GF-D8 (cell line): ENCODE results near the gene SERPIND1.

Experiments used
- DNase-seq: peaks from one replicate; lab custom pipeline; 2025; lab: John Stamatoyannopoulos, UW

Gene SERPIND1

DNA sequence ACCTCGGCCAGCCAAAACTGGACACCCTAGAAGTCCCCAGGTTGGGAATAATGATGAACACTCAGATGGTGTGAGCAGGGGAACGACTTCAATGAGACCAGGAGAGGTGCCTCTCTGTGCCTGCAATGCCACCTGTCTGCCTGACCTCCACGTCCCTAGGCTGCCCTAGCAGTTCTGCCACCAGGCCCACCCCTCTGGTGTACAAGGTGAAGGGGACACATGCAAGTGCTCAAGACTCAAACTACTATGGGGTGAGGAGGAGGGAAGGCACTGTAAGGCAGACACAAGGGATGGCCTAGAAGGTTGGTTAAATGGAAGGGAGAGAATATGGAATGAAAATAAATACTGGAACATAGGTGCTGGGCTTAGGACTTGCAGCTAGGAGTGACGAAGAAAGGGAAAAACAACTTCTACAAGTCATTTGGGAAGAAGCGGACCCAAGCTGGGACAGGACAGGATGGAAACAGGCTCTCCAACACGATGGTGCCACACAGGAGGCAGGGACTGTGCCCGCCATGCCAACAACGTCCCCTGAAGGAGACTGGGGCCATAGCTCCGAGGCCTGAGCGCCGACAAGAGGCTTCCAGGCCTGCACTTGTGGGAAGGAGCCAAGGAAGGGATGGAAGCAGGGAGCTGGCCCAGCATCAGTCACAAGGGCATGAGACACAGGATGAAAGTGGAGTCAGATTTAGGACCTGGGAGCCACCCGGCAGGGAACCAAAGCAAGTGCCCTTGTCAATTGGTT, 18.5 kb downstream of the SERPIND1 start:
- DNase-seq = no peak

DNA sequence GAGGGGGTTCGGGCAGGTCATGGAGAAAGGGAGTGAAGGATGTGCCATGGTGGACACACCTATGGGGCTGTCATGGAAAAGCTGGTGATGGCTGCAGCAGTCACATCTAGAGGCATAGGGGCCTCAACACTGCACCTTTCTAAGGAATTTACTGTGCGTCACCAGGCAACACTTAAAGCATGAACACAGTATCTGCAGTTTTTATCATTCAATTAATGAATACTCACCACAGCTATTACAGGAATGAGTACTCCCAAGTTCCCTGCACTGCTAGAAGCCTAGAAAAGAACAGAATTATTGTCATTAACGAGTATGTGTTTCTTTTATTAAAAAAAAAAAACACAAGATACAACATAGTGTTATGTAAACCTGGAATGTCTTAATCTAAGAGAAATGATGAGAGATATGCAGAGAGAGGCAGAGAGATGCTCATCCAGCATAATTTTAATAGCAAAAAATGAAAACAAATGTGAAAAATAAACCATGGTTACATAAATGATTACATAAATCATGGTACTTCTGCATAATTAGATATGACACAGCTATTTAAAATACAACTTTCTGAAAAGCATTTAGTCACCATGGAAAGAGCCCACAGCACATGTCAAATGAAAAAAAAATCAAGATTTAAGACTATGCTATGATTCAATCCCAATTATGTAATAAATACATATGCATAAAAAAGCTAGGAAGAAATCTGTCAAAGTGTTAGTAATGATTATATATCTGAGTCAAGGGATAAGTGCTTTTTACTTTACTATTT, 19.2 kb downstream of the SERPIND1 start:
- no peak for DNase-seq

DNA sequence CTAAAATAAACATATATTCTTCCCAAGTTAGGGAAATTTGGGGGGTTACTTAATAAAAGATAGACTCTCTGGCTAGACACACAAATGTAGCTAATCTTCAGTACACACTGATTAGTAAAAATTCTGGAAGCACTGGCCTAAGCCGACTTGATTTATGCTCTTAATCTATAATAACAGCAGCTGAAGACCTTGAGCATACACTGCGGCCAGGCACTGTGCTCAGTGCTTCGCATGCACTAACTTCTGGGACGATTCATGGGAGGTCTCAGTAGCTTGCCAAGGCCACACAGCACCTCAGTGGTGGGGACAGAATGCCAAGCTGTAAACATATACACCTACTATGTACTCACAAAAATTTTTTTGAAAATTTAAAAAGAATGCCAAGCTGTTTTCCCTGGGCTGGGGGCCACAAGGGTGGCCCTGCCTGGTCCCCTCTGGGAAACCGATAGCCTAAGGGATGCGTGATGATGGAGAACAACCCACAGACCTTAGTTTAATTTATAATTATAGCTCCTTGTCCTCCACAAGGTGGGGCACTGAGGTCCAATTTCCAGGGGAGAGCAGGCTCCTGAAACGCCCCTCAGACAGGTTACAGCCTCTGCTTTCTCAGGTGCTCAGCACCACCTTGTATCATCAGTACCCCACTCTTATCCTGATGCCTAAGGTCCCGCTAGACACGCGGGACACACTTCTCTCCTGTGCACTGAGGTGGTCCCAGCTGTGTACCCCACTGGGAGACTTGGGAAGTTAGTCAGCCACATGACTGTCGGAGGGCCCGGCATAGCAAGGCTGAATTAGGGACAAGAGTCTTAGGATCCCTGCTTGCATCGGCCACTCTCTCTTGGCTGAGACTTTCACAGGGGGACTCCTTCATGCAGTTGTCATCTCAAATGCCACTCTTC, 20.1 kb downstream of the SERPIND1 start:
- no peak for DNase-seq

DNA sequence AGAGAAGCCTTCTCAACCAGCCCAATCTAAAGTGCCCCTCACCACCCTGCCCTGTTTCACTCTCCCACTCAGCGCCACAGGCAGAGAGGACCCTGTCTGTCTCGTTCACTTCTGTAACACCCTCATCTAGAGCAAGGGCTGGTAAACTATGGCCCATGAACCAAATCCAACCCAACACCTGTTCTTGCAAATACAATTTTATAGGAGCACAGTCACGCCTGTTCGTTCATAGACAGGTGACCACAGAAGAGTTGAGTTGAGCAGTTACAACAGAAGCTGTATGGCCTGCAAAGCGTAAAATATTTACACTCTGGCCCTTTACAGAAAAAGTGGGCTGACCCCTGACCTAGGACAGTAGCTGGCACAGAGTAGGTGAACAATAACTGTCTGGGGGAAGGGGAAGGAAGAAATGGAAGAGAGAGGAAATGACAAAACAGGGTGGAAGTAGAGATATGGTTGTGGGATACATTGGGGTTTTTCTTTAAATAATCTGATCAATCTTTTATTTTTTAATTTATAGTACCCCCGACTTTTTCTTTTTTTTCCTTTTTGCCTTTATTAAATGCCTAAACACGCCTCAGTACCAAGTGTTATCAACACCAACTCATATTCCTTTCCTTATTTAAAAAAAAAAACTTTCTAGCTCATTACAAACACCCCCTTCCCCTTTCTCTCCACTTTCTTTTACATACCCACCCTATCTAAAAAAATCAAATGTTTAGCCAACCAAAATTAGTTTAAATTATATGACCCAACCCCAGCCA, 20.9 kb downstream of the SERPIND1 start:
- no peak for DNase-seq

DNA sequence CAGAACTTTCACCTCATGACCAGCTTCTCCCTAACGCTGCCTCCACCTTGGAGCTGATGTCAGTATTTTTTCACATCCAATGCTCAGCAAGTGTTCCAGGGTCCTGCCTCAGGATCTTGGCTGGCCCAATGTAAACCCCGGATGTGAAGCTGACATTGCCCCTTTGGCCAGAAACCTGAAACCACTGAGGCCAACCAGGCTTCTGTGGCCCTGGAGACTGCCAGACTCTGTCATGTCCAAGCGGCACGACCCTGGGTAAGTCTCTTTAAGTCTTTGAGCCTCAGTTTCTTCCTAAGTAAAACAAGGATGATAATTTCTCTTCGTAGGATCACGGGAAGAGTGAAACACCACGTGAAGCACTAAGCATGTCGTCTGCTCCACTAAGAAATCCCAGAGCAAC, 22.8 kb downstream of the SERPIND1 start:
- no peak for DNase-seq

DNA sequence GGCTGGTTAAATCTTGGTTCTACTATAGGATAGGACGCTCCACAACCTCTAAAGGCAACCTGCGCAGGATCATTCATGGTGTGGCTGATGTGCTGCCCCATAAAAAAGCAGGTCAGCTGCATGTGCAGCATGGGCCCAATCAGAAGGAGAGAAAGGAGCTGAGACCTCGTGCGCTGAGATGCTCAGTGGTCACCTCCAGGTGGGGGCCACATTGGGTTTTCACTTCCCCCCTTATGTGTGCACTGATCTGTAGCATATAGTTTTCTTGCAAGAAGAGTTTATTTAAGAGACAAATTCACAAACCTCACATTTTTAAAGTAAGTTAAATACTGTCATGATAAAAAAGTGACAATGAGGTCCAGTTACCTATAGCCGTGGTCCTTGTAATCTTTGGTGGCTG, 24.3 kb downstream of the SERPIND1 start:
- DNase-seq = no peak

DNA sequence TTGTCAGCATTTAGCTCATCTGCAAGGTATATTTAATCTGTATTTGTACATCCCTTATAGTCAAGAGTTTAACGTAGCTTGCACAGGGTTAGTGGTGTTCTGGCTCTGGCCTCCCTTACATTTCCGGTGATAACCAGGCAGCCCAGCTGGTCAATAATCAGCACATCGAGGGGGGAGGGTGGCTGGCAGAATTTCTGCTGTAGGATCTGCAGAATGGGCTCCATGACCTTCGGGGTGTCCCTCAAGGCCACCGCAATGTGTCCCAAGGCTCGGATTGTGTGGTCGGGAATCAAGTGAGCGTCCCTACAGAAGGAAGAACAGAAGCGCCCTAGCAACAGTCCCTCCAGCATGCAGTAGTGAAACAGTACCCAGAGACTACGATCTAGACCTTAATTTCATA, 25.1 kb downstream of the SERPIND1 start:
- DNase-seq = no peak

DNA sequence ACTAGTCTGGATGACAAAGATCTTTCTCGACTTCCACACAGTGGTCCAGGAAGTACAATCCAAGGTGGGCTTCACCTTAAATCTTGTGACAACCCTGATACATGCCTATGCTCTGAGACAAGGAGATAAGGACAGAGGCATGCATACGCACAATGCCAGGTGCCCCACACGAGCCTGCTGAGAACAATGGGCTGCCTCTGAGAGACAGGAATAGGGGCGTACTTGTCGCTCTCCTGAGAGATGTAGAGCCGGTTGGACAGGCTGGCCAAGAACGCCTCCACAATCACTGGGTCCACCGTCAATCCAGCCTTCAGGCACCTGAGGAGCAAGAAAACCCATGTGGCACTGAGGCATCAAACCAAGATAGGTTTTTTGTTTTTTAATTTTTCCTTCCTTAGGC, 25.5 kb downstream of the SERPIND1 start:
- DNase-seq = no peak

DNA sequence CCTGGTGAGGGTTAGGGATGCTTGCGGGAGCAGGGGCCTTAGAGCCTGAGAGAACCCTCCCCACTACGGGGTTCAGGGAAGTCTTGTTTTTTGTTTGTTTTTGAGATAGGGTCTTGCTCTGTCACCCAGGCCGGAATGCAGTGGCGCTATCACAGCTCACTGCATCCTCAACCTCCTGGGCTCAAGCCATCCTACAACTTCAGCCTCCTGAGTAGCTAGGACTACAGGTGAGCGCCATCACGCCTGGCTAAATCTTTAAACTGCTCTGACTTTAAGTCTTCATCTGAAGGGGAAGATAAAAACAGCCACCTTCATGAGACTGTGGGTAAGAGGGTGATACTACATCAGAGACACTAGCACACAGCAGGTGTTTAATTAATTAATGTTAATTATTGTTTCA, 28.5 kb downstream of the SERPIND1 start:
- DNase-seq = no peak

DNA sequence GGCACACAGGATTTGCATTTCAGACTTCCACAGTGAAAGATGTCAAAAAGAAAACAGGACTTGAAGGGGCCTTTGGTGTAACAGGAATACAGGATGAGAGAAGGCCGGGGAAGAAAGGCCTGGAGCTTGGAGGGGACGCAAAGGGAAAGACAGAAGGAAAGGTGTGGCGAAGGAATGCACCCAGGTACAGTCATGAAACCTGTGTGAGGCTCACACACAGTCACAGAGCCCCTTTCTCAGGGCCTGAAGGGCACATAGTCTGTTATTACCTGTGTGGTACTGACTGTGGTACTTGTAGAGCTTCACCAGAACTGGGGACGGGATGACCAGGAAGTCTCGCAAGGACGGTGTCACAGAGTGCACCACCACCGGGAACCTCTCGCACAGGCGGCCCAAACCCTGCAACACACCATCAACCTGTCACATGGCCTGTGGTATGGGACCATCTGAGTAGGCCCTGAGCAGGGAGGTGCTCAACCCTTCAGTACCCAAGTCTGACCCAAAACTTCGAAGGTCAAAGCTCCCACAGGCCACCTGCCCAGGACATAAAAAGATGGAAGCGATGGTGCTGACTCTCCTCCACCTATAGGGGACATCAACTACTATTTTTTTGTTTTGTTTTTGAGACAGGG, 29.1 kb downstream of the SERPIND1 start:
- no peak for DNase-seq

DNA sequence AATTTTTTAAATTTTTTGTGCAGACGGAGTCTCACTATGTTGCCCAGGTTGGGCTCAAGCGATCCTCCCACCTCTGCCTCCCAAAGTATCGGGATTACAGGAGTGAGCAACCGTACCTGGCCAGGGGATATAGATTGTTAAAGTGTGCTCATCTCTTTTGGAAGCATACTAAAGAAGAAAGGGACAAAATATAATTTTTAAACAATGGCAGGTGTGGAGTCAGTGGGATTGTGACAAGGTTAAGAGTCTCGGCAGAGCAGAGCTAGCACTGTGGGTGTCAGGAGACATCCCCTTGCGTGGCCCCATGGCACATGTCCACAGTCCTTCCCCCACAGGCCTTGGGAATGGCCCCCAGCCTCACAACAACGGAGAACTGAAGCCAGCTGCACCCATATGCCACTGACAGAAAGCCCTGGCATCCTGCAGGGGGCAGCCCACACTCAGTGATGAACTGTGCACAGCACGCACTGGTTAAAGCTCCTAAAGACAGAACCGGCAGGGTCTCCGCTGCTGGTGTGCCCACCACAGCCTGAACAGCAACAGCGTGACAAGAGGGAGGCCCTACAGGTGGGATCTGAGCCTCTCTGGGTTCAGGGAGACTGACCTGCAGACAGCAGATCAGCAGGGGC, 29.9 kb downstream of the SERPIND1 start:
- DNase-seq = no peak

DNA sequence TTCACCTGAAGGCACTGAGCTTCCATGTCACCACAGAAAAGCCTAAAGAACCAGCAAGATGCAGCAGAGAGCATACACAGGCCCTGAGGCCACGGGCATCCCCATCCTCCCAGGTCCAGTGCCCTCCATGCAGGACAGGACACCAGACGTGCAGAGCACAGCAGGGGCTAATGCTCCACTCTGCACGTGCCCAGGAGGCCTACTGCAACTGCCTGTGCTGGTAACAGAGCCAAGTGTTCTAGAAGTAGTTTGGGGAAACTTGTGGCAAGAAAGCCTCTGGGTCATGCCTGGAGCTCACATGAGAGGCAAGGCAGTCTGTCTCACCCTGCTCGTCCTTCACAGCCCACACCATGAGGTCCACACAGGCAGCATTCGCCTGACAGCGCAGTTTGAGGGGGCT, 30.7 kb downstream of the SERPIND1 start:
- no peak for DNase-seq

DNA sequence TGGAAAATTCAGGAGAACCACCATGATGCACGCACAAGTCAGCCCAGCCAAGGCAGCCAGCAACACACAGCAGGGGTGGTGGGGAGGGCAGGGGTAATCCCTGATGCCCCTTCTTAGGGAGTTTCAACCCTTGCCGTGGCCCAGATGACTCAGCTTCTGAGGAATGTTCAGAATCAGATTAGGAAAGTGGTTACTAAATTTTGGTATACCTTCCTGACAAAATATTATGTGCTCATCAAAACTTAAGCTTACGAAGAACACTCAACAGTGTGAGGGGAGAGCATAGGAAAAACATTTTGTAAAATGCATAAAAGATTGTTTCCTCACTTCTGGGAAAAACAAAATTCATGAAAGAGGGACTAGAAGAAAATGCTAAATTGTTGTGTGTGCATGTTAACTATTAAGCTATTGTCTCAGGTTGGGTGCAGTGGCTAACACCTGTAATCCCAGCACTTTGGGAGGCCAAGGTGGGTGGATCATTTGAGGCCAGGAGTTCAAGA, 32.1 kb downstream of the SERPIND1 start:
- no peak for DNase-seq

DNA sequence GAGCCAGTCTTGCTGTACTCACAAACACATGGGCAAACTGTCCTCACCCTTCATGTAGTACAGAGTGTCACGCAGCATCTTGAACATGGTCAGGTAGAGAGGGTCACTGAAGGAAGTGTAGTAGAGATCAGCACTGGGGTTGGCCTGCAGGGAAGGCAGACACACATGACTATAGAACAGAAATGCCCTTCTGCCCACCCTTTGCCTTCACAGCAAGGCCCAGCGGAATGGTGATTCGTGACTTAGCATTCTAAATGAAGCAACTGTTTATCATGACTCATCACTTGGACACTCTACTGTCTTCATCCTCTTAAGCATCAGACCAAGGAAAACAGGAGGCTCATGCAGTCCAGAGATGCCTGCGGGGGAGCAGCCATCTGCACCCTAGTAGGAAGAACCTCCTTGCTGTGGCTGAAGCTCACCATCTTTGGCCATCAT, 33.4 kb downstream of the SERPIND1 start:
- DNase-seq = no peak

DNA sequence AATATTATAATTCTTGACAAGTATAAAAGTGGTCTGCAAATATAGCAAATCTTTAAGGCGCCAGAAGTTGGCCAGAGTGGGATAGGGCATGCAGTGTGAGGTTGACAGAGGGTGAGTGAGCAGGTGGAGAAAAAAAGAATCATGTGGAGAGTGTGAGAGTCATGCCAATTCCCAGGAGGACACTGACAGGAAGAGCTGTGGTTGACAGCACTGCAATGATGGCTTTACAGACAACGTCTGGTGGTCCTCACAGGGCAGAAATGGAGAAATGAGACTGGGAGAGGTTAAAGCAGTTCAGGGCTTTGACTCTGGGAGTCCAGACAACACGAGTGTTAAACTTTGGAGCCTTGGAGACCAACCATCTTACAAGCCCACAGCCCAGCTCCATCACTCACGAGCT, 34.9 kb downstream of the SERPIND1 start:
- DNase-seq = no peak

DNA sequence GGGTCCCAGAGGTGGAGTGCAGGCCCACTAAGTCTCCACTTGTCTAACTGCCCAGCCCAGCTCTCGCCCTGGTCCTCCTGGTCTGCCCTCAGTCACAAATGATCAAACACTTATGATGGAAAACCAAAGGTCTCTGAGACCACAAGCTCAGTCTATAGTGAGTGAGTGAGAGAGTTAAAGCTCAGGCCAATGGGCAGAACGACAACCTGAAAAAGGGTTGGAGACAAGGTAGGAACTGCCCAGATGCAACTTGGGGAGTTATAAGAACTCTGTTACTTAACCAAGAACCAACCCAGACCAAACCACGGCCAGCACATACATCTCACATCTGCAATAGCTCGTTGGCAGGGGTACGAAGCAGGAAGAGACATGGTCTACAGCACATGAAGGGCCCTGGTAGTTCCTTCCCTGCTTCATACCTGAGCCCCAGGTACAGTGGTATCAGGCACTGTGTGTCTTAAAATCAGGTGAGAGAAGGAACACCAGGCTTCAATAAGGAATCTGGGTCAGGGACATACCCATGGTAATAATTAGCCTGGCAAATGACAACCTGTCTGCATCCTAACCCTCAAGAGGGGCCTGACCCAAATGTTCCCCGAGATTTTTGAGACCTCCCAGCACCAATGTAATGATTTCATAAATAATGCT, 35.7 kb downstream of the SERPIND1 start:
- no peak for DNase-seq

DNA sequence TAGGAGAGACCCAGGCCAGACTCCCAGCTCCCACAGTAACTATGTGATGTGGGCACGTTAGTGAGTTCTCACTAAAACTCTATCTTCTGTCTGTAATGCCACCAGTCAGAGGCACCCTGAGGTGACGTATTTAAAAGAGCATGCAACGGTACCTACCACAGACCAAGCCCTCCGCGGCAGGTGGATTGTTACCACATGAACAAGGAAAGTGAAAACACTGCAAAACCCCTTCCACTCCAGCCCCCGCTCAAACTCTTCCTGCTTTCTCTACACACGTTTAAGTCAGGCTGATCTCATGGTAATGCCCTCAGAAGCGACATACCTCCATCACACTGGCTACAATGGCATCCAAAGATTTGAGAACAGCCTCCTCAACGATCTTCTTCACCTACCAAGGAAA, 36.7 kb downstream of the SERPIND1 start:
- no peak for DNase-seq

DNA sequence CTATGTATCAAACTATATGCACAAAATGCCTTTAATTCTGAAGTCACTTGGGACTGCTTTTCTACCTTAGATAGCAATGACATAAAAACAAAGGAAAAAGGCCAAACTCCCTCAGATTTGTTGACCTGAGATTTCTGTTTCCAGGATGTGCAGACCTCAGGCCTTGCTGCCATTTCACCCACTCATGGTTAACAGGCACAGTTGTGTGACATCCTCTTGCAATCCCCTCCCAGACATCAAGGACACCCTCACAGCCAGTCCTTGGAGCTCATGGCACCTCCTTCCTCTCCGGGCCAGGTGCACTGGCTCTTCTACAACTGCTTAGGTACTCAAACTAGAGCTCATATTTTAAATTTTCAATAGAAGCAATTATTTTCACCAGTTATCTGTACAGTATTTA, 37.3 kb downstream of the SERPIND1 start:
- no peak for DNase-seq

DNA sequence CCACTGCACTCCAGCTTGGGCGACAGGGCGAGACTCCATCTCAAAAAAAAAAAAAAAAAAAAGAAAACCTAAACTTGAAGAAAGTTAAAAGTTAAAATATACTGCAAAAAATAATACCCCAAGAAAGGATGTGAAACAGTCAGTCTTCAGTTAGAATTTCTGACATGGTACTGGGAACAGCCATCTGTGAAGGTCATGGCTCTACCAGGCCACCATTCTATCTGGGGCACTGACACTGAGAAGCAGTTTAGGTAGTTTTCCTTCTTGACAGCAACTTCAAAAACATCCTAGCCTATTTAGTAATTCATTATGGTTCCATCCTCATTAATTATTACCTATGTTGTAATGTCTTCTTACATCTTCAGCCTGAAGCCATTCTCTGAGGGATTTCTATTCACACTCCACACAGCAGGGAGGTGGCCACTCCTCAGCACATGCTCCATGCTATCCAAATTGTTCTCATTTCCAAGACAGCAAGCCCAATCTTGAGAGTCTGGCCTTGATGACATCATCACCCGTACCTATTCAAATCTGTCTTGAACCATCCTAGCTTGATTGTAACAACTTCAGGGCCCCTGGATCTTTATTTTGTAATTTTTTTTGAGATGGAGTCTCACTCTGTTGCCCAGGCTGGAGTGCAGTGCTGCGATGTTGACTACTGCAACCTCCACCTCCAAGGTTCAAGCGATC, 38.2 kb downstream of the SERPIND1 start:
- no peak for DNase-seq

DNA sequence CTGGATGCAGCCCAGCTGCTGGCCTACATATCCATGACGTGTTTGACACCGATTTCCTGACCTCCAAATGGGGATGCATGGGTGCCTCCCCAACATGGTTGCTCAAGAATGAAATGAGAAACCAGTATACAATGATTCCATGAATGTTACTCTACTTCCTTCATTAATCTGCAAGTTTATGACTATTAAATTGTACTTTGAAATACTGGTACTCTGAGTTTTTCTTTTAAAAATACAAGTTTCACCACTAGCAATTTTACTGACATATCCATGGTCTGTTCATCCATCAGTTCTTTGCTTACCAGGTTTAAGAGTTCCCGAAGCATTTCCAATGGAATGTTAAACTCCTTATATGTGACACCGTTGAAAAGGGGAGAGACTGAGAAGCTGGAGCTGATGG, 39.1 kb downstream of the SERPIND1 start:
- no peak for DNase-seq
